Measurements from ENCODE around the gene PJVK.
A peak's percentile ranks its signal among the peaks of the same experiment; 100 is the strongest.

Gene PJVK

DNA sequence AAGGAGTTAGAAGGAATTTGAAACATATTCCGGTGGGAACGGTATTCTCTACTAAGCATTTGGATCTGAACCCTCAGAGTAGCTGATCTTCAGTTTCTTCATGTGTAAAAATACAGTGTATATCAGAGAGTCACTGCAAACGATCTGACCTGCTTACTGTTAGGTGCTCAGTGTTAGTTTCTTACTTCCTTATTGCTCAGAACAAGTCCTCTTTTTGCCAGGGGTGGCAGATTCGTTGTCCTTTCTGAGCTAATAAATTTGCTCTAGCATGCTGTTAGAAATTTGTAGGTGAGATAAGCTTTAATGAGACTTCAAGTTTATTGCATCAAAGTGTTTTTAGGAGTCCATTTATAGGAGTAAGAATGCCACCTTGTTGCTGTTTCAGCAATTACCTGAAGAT is 44.9 kb downstream of the PJVK start:
- Histone ChIP-seq H3K4me2 (ENCODE audit: low read depth, low read length) (peak overlapping the region; percentile 28; the same call in 1 of the 2 replicates), H3K9me3 (replicated peaks; ENCODE audit: insufficient read depth, low read length) (no peaks in the 10 kb centered on the region), H3K27me3 (replicated peaks; ENCODE audit: insufficient read depth, low read length) (no peaks in the 10 kb centered on the region), H4K20me1 (ENCODE audit: insufficient read depth, low read length) (no peaks in the 10 kb centered on the region; the same call in 1 of the 2 replicates), H3F3A (ENCODE audit: insufficient read depth, low read length) (no peaks in the 10 kb centered on the region), H3K9ac (ENCODE audit: low read length) (no peak overlapping the region), H3K9me2 (replicated peaks; ENCODE audit: insufficient read depth, low read length) (no peaks in the 10 kb centered on the region), H3K36me3 (replicated peaks; ENCODE audit: insufficient read depth, low read length) (peaks cover 12% of the 10 kb centered on the region; the same call in 1 of the 2 replicates), H3K4me3 (ENCODE audit: low read length) (no peak overlapping the region), H3K27ac (ENCODE audit: low read length) (0 out of 2 replicates have a peak overlapping the region, but pooled peaks have one; percentile 9), H2AFZ (ENCODE audit: low read length) (no peak overlapping the region), H3K79me2 (ENCODE audit: low read length) (no peaks in the 10 kb centered on the region), H3K4me1 (ENCODE audit: low read length) (peaks cover 19% of the 10 kb centered on the region)
- no peak for TF ChIP-seq CTCF (IDR thresholded peaks at IDR 0.05; ENCODE audit: low read length)
- TF ChIP-seq EZH2phosphoT487 (IDR thresholded peaks at IDR 0.05; ENCODE audit: low read length) = no peak
- TF ChIP-seq EZH2 (optimal IDR thresholded peaks at IDR 0.05; ENCODE audit: low read depth, low read length) = no peak
- no peak for DNase-seq

DNA sequence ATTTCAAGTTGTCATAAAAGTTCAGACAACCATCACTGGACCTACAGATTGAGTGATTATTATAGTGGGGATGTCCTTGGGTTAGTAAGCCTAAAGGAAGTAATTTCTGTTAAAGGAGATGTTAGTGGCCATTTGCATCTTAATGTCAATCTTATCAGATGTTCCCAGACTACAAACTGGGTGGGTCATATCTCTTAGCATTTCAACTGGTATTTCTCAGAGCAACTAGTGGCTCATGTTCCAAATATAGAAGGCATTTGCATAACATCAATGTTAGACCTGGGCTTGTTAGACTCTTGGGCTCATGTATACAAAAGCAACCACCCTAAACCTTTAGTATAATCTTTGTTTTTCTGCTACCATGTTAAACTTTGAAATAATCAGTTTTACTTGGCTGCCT is 47.0 kb downstream of the PJVK start:
- Histone ChIP-seq H3F3A (ENCODE audit: insufficient read depth, low read length) (no peaks in the 10 kb centered on the region), H3K9me2 (replicated peaks; ENCODE audit: insufficient read depth, low read length) (no peaks in the 10 kb centered on the region), H3K79me2 (ENCODE audit: low read length) (no peaks in the 10 kb centered on the region), H4K20me1 (ENCODE audit: insufficient read depth, low read length) (no peaks in the 10 kb centered on the region; the same call in 1 of the 2 replicates), H3K36me3 (replicated peaks; ENCODE audit: insufficient read depth, low read length) (peaks cover 24% of the 10 kb centered on the region), H3K9me3 (replicated peaks; ENCODE audit: insufficient read depth, low read length) (no peaks in the 10 kb centered on the region), H3K27me3 (replicated peaks; ENCODE audit: insufficient read depth, low read length) (no peaks in the 10 kb centered on the region), H3K4me1 (ENCODE audit: low read length) (peaks cover 19% of the 10 kb centered on the region), H3K4me2 (ENCODE audit: low read depth, low read length) (no peak overlapping the region), H3K27ac (ENCODE audit: low read length) (no peak overlapping the region), H3K9ac (ENCODE audit: low read length) (no peak overlapping the region), H3K4me3 (ENCODE audit: low read length) (no peak overlapping the region), H2AFZ (ENCODE audit: low read length) (no peak overlapping the region)
- TF ChIP-seq EZH2phosphoT487 (IDR thresholded peaks at IDR 0.05; ENCODE audit: low read length) (no peak), CTCF (IDR thresholded peaks at IDR 0.05; ENCODE audit: low read length) (no peak), EZH2 (optimal IDR thresholded peaks at IDR 0.05; ENCODE audit: low read depth, low read length) (no peak)
- peak; percentile 31 for DNase-seq

GRCh38 chr2:178499640-178500039 is 48.5 kb downstream of the PJVK start:
- H3K4me2 ChIP-seq (ENCODE audit: low read depth, low read length) = no peak overlapping the region
- no peak overlapping the region for H3K27ac ChIP-seq (ENCODE audit: low read length)
- H3K4me1 ChIP-seq (ENCODE audit: low read length) = peaks cover 16% of the 10 kb centered on the region
- no peaks in the 10 kb centered on the region; the same call in 1 of the 2 replicates for H4K20me1 ChIP-seq (ENCODE audit: insufficient read depth, low read length)
- H3K36me3 ChIP-seq (replicated peaks; ENCODE audit: insufficient read depth, low read length) = peaks cover 17% of the 10 kb centered on the region
- TF ChIP-seq EZH2phosphoT487 (IDR thresholded peaks at IDR 0.05; ENCODE audit: low read length) = no peak
- no peak overlapping the region for H3K9ac ChIP-seq (ENCODE audit: low read length)
- no peaks in the 10 kb centered on the region for H3F3A ChIP-seq (ENCODE audit: insufficient read depth, low read length)
- no peak overlapping the region for H3K4me3 ChIP-seq (ENCODE audit: low read length)
- no peaks in the 10 kb centered on the region for H3K27me3 ChIP-seq (replicated peaks; ENCODE audit: insufficient read depth, low read length)
- H2AFZ ChIP-seq (ENCODE audit: low read length) = no peak overlapping the region
- DNase-seq = no peak
- H3K9me2 ChIP-seq (replicated peaks; ENCODE audit: insufficient read depth, low read length) = no peaks in the 10 kb centered on the region
- H3K9me3 ChIP-seq (replicated peaks; ENCODE audit: insufficient read depth, low read length) = no peaks in the 10 kb centered on the region
- no peaks in the 10 kb centered on the region for H3K79me2 ChIP-seq (ENCODE audit: low read length)

- Histone ChIP-seq H2AFZ (ENCODE audit: low read length) (no peak overlapping the region), H3K27ac (ENCODE audit: low read length) (no peak overlapping the region), H4K20me1 (ENCODE audit: insufficient read depth, low read length) (no peaks in the 10 kb centered on the region; the same call in 1 of the 2 replicates), H3K9me2 (replicated peaks; ENCODE audit: insufficient read depth, low read length) (no peaks in the 10 kb centered on the region), H3K4me2 (ENCODE audit: low read depth, low read length) (no peak overlapping the region), H3K36me3 (replicated peaks; ENCODE audit: insufficient read depth, low read length) (peaks cover 13% of the 10 kb centered on the region), H3K27me3 (replicated peaks; ENCODE audit: insufficient read depth, low read length) (no peaks in the 10 kb centered on the region), H3F3A (ENCODE audit: insufficient read depth, low read length) (no peaks in the 10 kb centered on the region), H3K79me2 (ENCODE audit: low read length) (no peaks in the 10 kb centered on the region), H3K4me3 (ENCODE audit: low read length) (no peak overlapping the region), H3K9me3 (replicated peaks; ENCODE audit: insufficient read depth, low read length) (no peaks in the 10 kb centered on the region), H3K4me1 (ENCODE audit: low read length) (peaks cover 7% of the 10 kb centered on the region; the same call in 1 of the 2 replicates), H3K9ac (ENCODE audit: low read length) (no peak overlapping the region)
- TF ChIP-seq EZH2phosphoT487 (IDR thresholded peaks at IDR 0.05; ENCODE audit: low read length) (no peak), CTCF (IDR thresholded peaks at IDR 0.05; ENCODE audit: low read length) (no peak), EZH2 (optimal IDR thresholded peaks at IDR 0.05; ENCODE audit: low read depth, low read length) (no peak)
- DNase-seq = no peak
These were observed 51.6 kb downstream of the PJVK start for GRCh38 chr2:178502751-178503150.
